Body of pancreas (tissue), 4 donors: ENCODE measurements around the gene PRDM7. TPM values are rescaled to one million over a fixed set of nuclear protein-coding genes. Genes with fewer than 3 reads are reported as not detected.

Experiments
- ATAC-seq: fragments of 150-250 bp; one replicate; pipeline ENCODE4 v1.9.1; 2016
- DNase-seq, 4 donors: peaks; one replicate each; pipeline ENCODE4 v3.0.0-alpha.2; 2019
- H3K27ac ChIP-seq, 4 donors: fragments of 200-600 bp; sonication (generic); 1 replicate in 3 of 4; 2 replicates in 1 of 4; pipeline versions ENCODE4 v1.5.1 to v1.6.1; 2016 to 2019; ENCODE audit warnings: mild to moderate bottlenecking in 1 of 4, mixed read lengths in 1 of 4, moderate library complexity in 1 of 4
- H3K27me3 ChIP-seq, 2 donors: fragments of 200-600 bp; sonication (generic); one replicate each; pipeline ENCODE4 v1.6.0; 2016; ENCODE audit warnings: mild to moderate bottlenecking in 1 of 2
- H3K36me3 ChIP-seq, 2 donors: fragments of 200-600 bp; sonication (generic); replicated peaks in 1 of 2; 2 replicates each; pipeline ENCODE4 v1.5.1; 2016; ENCODE audit warnings: low read depth in 2 of 2; ENCODE audit not compliant: insufficient read depth in 1 of 2
- H3K4me1 ChIP-seq: fragments of 200-600 bp; sonication (generic); one replicate; pipeline ENCODE4 v1.6.0; 2016
- H3K4me3 ChIP-seq, 2 donors: fragments of 200-600 bp; sonication (generic); 1 replicate in 1 of 2; 2 replicates in 1 of 2; pipeline ENCODE4 v1.5.1; 2016 to 2019
- H3K9me3 ChIP-seq, 3 donors: fragments of 200-600 bp; sonication (generic); 1 replicate in 2 of 3; 2 replicates in 1 of 3; pipeline ENCODE4 v1.5.1; 2016
- POLR2A ChIP-seq, 3 donors: fragments of 450-650 bp; IDR thresholded peaks; one replicate each; pipeline ENCODE4 v1.6.1; 2016; ENCODE audit warnings: antibody characterized with exemption in 3 of 3, mild to moderate bottlenecking in 2 of 3
- WGBS, 2 donors: methylation state at CpG; one replicate each; pipeline ENCODE4 v1.1.5; 2017; 5-methylcytosine and 5-hydroxymethylcytosine counted together
- intact Hi-C: fragments of 100-400 bp; cut with DNase I; formaldehyde crosslinking; loops from one replicate; pipeline ENCODE4 v1.15.1; 2023
- total RNA-seq, 2 donors: library from RNA; depleted of rRNA; stranded (reverse); fragments of >200 nt; gene quantifications; one replicate each; pipeline ENCODE4 v1.1.0, GENCODE V29; 2016
- TF ChIP-seq, protein P1 (sequence below), 7 experiments: fragments of 450-650 bp in 4 of 7; fragments of 200-600 bp in 3 of 7; sonication (generic) in 3 of 7; IDR thresholded peaks; one replicate each; pipeline ENCODE4 v1.5.1; 2016 to 2019; ENCODE audit warnings: antibody characterized with exemption in 7 of 7

PRDM7 gene
- total RNA-seq, 2 donors from 2014 or later, result not detected

DNA sequence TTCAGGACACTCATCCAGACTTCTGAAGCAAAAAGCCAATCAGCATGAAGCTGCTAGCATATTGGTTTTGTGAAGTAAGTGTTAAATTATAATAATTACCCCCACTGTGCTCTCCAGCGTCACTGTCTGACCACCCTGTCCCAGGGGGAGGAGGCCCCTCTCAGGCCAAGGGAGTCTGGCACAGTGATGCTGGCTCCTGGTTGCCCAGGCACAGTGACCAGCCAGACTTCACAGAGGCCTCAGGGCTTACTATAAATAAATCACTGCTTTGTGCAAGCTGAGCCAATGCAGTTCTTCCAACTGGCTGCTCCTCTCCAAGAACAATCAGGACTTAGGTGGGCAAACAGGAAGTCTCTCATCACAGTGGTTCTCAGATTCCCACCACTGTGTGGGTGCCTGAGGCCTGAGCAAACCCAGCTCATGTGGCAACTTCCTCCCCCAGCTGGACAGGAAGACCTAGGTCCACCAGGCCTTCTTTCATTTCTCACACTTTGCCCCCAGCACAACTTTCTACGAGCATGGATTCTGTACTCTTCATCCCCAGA is 56.2 kb downstream of the PRDM7 start:
- intact Hi-C loops, result no loop called here
- no peak for DNase-seq
- no peaks in the 10 kb centered on the region for H3K9me3 ChIP-seq
- H3K4me3 ChIP-seq, result no peak overlapping the region
- H3K27ac ChIP-seq, result peak overlapping the region in 3 of 4 donors; percentile 80 to 91 (median 81)
- H3K36me3 ChIP-seq, result no peaks in the 10 kb centered on the region
- no peak for TF ChIP-seq POLR2A (IDR thresholded peaks at IDR 0.05)
- TF ChIP-seq, protein P1, sequence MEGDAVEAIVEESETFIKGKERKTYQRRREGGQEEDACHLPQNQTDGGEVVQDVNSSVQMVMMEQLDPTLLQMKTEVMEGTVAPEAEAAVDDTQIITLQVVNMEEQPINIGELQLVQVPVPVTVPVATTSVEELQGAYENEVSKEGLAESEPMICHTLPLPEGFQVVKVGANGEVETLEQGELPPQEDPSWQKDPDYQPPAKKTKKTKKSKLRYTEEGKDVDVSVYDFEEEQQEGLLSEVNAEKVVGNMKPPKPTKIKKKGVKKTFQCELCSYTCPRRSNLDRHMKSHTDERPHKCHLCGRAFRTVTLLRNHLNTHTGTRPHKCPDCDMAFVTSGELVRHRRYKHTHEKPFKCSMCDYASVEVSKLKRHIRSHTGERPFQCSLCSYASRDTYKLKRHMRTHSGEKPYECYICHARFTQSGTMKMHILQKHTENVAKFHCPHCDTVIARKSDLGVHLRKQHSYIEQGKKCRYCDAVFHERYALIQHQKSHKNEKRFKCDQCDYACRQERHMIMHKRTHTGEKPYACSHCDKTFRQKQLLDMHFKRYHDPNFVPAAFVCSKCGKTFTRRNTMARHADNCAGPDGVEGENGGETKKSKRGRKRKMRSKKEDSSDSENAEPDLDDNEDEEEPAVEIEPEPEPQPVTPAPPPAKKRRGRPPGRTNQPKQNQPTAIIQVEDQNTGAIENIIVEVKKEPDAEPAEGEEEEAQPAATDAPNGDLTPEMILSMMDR (IDR thresholded peaks at IDR 0.05), result no peak
- ATAC-seq, result no peak
- H3K27me3 ChIP-seq, result no peaks in the 10 kb centered on the region
- 66 to 86% methylated on average over 2 of the region's 2 CpGs for WGBS, 2 donors
- peaks cover 47% of the 10 kb centered on the region for H3K4me1 ChIP-seq

DNA sequence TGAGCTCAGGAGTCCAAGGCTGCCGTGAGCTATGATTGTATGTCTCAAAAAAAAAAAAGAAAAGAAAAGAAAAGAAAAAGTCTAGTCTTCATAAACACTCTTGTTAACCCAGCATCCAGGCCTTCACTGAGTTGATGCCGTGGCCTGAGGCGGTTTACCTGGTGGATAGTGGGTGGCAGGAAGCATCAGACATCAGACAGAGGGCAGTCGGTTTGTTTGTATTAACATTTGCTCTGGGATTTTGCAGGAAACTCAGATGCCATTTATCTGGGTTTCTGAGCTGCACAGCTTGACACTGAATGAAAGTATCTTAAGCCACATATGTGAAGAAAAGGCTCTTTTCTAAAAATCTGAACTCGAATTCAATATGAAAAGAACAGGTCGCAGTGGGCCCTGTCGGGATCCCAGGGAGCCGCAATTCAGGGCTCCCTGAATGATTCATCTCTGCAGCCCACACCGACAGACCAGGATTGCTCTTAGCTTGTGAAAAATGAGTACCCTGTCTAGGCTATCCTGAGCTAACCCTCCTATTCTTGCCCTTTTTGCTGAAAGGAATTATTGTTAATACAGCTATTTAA is 56.8 kb downstream of the PRDM7 start:
- Histone ChIP-seq H3K4me1 (peaks cover 47% of the 10 kb centered on the region), H3K9me3 (no peaks in the 10 kb centered on the region), H3K27ac (peak overlapping the region; percentile 80 to 91 (median 82)), H3K27me3 (no peaks in the 10 kb centered on the region), H3K36me3 (no peaks in the 10 kb centered on the region), H3K4me3 (no peak overlapping the region)
- ATAC-seq, result no peak
- TF ChIP-seq, protein P1 (IDR thresholded peaks at IDR 0.05), result no peak
- no peak for TF ChIP-seq POLR2A (IDR thresholded peaks at IDR 0.05)
- 64 to 68% methylated on average over 9 of the region's 9 CpGs for WGBS, 2 donors
- DNase-seq, result peak in 1 of 4 donors; percentile 18
- intact Hi-C loops, result no loop called here

DNA sequence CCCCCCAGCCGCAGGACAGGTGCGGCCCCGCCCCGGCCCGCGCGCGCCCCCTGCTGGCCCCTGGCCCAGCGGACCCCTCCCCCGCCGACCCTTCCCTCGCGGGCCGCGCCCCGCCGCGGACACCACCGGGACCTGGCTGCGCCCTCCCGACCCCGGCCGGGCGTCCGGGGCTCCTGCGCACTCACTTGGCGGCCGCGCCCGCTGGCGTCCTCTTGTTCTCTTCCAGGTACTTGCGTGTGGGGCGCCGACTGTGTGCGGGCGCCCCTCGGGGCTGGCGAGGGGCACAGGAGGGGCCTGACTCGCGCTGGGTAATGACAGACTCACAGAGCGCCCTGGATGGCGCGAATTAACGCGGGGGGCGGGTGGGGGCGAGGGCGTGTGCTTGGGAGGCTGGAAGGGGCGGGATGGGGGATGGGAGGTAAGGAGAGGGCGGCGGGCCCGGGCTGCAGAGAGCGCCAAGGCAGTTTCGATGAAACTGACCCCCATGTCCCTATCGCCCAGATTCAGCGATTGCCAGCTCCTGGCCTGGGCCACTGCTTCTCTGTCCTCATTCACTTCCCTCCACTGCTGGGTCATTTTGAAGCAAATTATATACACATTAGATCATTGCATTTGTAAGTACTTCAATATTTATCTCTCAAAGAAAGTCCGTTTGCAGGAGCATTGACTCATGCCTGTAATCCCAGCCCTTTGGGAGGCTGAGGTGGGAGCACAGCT is 57.4 kb downstream of the PRDM7 start:
- peak; percentile 48 to 74 (median 60) for DNase-seq
- TF ChIP-seq, protein P1 (IDR thresholded peaks at IDR 0.05), result peak in 4 of 7 experiments; percentile 46 to 60 (median 54)
- TF ChIP-seq POLR2A (IDR thresholded peaks at IDR 0.05), result peak; percentile 26 to 58 (median 42)
- Histone ChIP-seq H3K27ac (peak overlapping the region; percentile 80 to 91 (median 82)), H3K36me3 (no peaks in the 10 kb centered on the region), H3K9me3 (no peaks in the 10 kb centered on the region), H3K4me1 (peaks cover 47% of the 10 kb centered on the region), H3K4me3 (peak overlapping the region; percentile 50 to 59), H3K27me3 (no peaks in the 10 kb centered on the region)
- 1 to 5% methylated on average over 5 to 43 of the region's 57 CpGs for WGBS, 2 donors
- ATAC-seq, result peak; percentile 59
- intact Hi-C loops, result no loop called here

DNA sequence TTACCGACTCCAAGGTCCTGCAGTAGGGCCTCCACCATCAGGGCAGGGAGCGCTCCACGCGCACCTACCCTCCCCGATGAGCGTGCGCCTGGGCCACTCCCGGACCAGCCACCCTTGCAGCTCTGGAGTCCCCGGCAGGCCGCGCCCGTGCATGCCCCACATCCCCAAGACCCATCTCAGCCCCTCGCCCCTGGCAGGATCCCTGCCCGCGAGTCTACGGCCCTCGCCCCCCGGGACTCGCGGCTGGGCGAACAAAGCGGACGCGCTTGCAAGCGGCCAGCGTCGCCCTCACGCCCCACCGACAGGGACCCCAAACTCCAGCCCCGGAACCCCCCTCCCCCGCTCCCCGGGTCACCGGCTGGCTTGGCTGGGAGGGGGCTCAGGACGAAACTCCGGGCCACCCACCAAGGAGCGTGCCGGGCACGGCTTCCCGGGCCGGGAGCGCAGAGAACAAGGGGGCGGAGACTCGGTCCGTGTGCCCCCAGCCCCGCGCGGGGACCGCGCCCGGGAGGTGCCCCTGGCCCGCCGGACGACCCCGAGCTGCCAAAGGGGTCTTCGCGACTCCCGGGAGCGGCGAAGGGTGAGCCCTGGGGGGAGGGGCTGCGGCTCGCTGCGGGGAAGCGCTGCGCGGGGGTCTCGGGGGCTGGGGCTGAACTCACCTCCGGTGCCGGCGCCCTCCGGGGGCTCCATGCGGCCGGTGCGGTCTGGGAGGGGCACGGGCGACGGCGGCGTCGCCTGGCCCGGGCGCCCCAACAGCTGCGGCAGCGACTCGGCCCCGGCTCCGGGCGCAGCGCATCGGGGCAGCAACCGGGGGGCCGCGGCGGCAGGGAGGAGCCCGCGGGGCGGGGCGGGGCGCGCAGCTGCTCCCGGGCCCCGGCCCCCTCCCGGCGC is 58.2 kb downstream of the PRDM7 start, which contains the start of gene DBNDD1:
TSS of gene DBNDD1 (minus strand) at position 805 of the 891 bp plus-strand sequence. CDS start at position 690, 115 bp downstream.
- Histone ChIP-seq H3K4me3 (peak within 1 kb of the TSS; percentile 59 to 87), H3K27me3 (no peaks in the 10 kb centered on the region), H3K4me1 (peaks cover 47% of the 10 kb centered on the region), H3K27ac (peak within 1 kb of the TSS; percentile 80 to 91 (median 82)), H3K9me3 (no peaks in the 10 kb centered on the region), H3K36me3 (no peaks in the 10 kb centered on the region)
- peak; percentile 30 for ATAC-seq
- peak; percentile 43 to 69 (median 54) for DNase-seq
- WGBS, 2 donors, result 0 to 1% methylated on average over 1 to 43 of the region's 103 CpGs
- TF ChIP-seq, protein P1 (IDR thresholded peaks at IDR 0.05), result no peak
- peak in 1 of 3 donors; percentile 21 for TF ChIP-seq POLR2A (IDR thresholded peaks at IDR 0.05)
- intact Hi-C loops, result no loop called here
